Astrocyte (in vitro differentiated cells and primary cell): ENCODE results near the gene PTPN6. TPM values are rescaled to one million over a fixed set of nuclear protein-coding genes. Genes with fewer than 3 reads are reported as not detected.

ENCODE experiments used
- DNase-seq: peaks from one replicate; pipeline ENCODE4 v3.0.0-alpha.2; 2010; ENCODE audit warnings: low read depth
- FAIRE-seq: peaks from 2 replicates; lab custom pipeline; 2011; peaks lifted over from hg19 to GRCh38; lab: Jason Lieb, UNC
- H2AFZ ChIP-seq: 2 replicates; pipeline ENCODE4 v1.6.0; 2012; ENCODE audit warnings: low read depth, low read length, inconsistent platforms
- H3K27ac ChIP-seq: 2 replicates; pipeline ENCODE4 v1.5.1; 2011; ENCODE audit warnings: low read depth, low read length, inconsistent platforms
- H3K27me3 ChIP-seq: 2 replicates; pipeline ENCODE4 v1.6.0; 2011; ENCODE audit warnings: low read length, inconsistent platforms; ENCODE audit not compliant: insufficient read depth
- H3K36me3 ChIP-seq: 2 replicates; pipeline ENCODE4 v1.5.1; 2011; ENCODE audit warnings: low read length, inconsistent platforms; ENCODE audit not compliant: insufficient read depth
- H3K4me1 ChIP-seq: 2 replicates; pipeline ENCODE4 v1.5.1; 2011; ENCODE audit warnings: low read length, inconsistent platforms; ENCODE audit not compliant: insufficient read depth
- H3K4me2 ChIP-seq: 2 replicates; pipeline ENCODE4 v1.6.0; 2012; ENCODE audit warnings: low read length, inconsistent platforms
- H3K4me3 ChIP-seq: 2 replicates; pipeline ENCODE4 v1.5.1; 2011; ENCODE audit warnings: low read depth, mild to moderate bottlenecking, low read length, inconsistent platforms; ENCODE audit not compliant: insufficient read depth
- H3K79me2 ChIP-seq: 2 replicates; pipeline ENCODE4 v1.6.0; 2012; ENCODE audit warnings: mild to moderate bottlenecking, low read length, inconsistent platforms; ENCODE audit not compliant: insufficient read depth
- H3K9ac ChIP-seq: 2 replicates; pipeline ENCODE4 v1.6.0; 2012; ENCODE audit warnings: mild to moderate bottlenecking, low read length, inconsistent platforms
- H3K9me3 ChIP-seq: 2 replicates; pipeline ENCODE4 v1.5.1; 2012; ENCODE audit warnings: low read depth, mild to moderate bottlenecking, low read length, inconsistent platforms; ENCODE audit not compliant: insufficient read depth
- H4K20me1 ChIP-seq: 2 replicates; pipeline ENCODE4 v1.6.0; 2012; ENCODE audit warnings: low read length, inconsistent platforms; ENCODE audit not compliant: insufficient read depth
- H3K27ac Mint-ChIP-seq: one replicate; pipeline ENCODE4 v1.8.0; 2021; ENCODE audit warnings: mild to moderate bottlenecking, mixed read lengths; ENCODE audit not compliant: unreplicated experiment
- H3K27me3 Mint-ChIP-seq: one replicate; pipeline ENCODE4 v1.8.0; 2021; ENCODE audit warnings: low read depth, mixed read lengths; ENCODE audit not compliant: unreplicated experiment
- H3K36me3 Mint-ChIP-seq: one replicate; pipeline ENCODE4 v1.8.0; 2021; ENCODE audit warnings: low read depth, mixed read lengths; ENCODE audit not compliant: unreplicated experiment
- H3K4me1 Mint-ChIP-seq: one replicate; pipeline ENCODE4 v1.8.0; 2021; ENCODE audit warnings: low read depth, mixed read lengths; ENCODE audit not compliant: unreplicated experiment
- H3K4me3 Mint-ChIP-seq: one replicate; pipeline ENCODE4 v1.8.0; 2021; ENCODE audit warnings: mild to moderate bottlenecking, moderate library complexity, mixed read lengths; ENCODE audit not compliant: unreplicated experiment
- H3K9me3 Mint-ChIP-seq: one replicate; pipeline ENCODE4 v1.8.0; 2021; ENCODE audit warnings: mild to moderate bottlenecking, mixed read lengths; ENCODE audit not compliant: unreplicated experiment
- EZH2 ChIP-seq: IDR thresholded peaks from 2 replicates; pipeline ENCODE4 v1.6.1; 2012; ENCODE audit warnings: mild to moderate bottlenecking, low read length, inconsistent platforms; ENCODE audit not compliant: insufficient read depth
- total RNA-seq: library from RNA; stranded (reverse); gene quantifications from 2 replicates; pipeline ENCODE4 v1.2.1, GENCODE V29; 2021
- TF ChIP-seq, protein P1 (sequence below): IDR thresholded peaks from 2 replicates; pipeline ENCODE4 v1.5.1; 2011; ENCODE audit warnings: low read depth, mild to moderate bottlenecking, inconsistent platforms, low read length, moderate library complexity; ENCODE audit not compliant: insufficient read depth

PTPN6 gene
- total RNA-seq, 1 donor from 2014 or later, result 8.9 TPM

DNA sequence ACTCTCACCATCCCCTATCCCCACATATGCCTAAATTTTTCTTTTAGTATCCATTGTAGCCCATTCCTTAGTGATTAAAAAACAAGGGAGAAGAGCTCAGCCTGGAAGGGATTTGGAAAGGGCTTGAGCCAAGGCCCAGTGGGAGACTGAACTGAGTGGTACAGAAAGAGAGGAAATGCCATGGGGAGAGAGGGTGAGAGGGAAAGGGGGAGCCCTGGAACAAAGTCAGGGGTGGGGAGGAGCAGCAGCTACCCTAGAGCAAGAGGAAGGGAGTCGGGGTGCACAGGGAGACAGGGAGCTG, 26.0 kb upstream of the PTPN6 start:
- Histone ChIP-seq H3K36me3 (no peaks in the 10 kb centered on the region), H3K9me3 (no peaks in the 10 kb centered on the region), H3K79me2 (peaks cover 30% of the 10 kb centered on the region), H3K27ac (peak overlapping the region; percentile 78), H3K27me3 (no peaks in the 10 kb centered on the region), H3K4me1 (peaks cover 39% of the 10 kb centered on the region), H3K9ac (peak overlapping the region; percentile 95), H3K4me3 (no peak overlapping the region), H4K20me1 (peaks cover 18% of the 10 kb centered on the region), H2AFZ (peak overlapping the region; percentile 49), H3K4me2 (peak overlapping the region; percentile 98)
- H3K36me3 Mint-ChIP-seq, result peaks cover 11% of the 10 kb centered on the region
- H3K4me3 Mint-ChIP-seq, result peak overlapping the region; percentile 91
- DNase-seq (no peak), FAIRE-seq (no peak)
- no peaks in the 10 kb centered on the region for H3K9me3 Mint-ChIP-seq
- peak overlapping the region; percentile 98 for H3K27ac Mint-ChIP-seq
- peaks cover 41% of the 10 kb centered on the region for H3K4me1 Mint-ChIP-seq
- no peaks in the 10 kb centered on the region for H3K27me3 Mint-ChIP-seq
- TF ChIP-seq, protein P1, sequence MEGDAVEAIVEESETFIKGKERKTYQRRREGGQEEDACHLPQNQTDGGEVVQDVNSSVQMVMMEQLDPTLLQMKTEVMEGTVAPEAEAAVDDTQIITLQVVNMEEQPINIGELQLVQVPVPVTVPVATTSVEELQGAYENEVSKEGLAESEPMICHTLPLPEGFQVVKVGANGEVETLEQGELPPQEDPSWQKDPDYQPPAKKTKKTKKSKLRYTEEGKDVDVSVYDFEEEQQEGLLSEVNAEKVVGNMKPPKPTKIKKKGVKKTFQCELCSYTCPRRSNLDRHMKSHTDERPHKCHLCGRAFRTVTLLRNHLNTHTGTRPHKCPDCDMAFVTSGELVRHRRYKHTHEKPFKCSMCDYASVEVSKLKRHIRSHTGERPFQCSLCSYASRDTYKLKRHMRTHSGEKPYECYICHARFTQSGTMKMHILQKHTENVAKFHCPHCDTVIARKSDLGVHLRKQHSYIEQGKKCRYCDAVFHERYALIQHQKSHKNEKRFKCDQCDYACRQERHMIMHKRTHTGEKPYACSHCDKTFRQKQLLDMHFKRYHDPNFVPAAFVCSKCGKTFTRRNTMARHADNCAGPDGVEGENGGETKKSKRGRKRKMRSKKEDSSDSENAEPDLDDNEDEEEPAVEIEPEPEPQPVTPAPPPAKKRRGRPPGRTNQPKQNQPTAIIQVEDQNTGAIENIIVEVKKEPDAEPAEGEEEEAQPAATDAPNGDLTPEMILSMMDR, result no peak
- no peak for TF ChIP-seq EZH2

DNA sequence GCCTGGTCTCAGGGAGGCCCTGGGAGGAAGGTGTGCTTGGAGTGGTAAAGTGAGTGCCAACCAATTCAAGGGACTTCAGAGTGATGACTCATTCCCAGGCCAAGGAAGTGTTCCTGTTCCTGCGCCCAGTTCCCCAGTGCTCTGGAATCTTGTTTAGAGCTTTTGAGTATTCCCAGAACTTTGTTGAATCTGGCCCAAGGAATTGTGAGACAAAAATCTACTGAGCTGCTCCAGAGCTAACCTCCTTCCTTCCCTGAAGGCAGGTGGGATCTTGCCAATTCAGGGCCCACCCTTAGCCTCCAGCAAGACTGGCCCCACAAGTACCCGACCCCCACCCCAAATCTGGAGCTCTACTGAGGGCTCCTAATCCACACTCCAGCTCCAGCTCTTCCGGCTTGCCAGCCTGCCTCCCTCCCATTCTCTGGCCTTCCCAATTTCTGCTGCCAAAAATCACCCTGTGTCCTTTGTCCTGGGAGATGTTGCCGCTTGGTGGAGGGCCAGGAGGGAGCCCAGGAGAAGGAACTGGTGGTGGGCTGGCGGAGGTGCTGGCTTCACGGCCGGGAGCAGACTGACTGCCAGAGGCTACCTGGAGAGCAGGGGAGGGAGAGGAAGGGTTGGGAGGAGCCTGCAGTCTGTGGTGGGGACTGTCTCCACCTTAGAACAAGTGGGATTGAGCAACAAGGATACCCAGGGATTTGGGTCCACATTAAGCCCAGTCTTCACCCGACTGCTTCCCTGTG, 25.4 kb upstream of the PTPN6 start:
- H3K9me3 ChIP-seq, result no peaks in the 10 kb centered on the region
- Mint-ChIP-seq H3K4me3 (peak overlapping the region; percentile 91), H3K4me1 (peaks cover 43% of the 10 kb centered on the region), H3K36me3 (peaks cover 11% of the 10 kb centered on the region), H3K27me3 (no peaks in the 10 kb centered on the region), H3K9me3 (no peaks in the 10 kb centered on the region), H3K27ac (peak overlapping the region; percentile 98)
- DNase-seq (peak; percentile 95), FAIRE-seq (peak; percentile 56)
- no peaks in the 10 kb centered on the region for H3K36me3 ChIP-seq
- peak overlapping the region; percentile 56 for H3K4me3 ChIP-seq
- TF ChIP-seq, protein P1, result no peak
- TF ChIP-seq EZH2, result no peak
- peak overlapping the region; percentile 95 for H3K9ac ChIP-seq
- peak overlapping the region; percentile 98 for H3K4me2 ChIP-seq
- peaks cover 21% of the 10 kb centered on the region for H4K20me1 ChIP-seq
- H3K4me1 ChIP-seq, result peaks cover 41% of the 10 kb centered on the region
- H3K27me3 ChIP-seq, result no peaks in the 10 kb centered on the region
- H2AFZ ChIP-seq, result peak overlapping the region; percentile 49
- H3K27ac ChIP-seq, result peak overlapping the region; percentile 78
- H3K79me2 ChIP-seq, result peaks cover 35% of the 10 kb centered on the region

DNA sequence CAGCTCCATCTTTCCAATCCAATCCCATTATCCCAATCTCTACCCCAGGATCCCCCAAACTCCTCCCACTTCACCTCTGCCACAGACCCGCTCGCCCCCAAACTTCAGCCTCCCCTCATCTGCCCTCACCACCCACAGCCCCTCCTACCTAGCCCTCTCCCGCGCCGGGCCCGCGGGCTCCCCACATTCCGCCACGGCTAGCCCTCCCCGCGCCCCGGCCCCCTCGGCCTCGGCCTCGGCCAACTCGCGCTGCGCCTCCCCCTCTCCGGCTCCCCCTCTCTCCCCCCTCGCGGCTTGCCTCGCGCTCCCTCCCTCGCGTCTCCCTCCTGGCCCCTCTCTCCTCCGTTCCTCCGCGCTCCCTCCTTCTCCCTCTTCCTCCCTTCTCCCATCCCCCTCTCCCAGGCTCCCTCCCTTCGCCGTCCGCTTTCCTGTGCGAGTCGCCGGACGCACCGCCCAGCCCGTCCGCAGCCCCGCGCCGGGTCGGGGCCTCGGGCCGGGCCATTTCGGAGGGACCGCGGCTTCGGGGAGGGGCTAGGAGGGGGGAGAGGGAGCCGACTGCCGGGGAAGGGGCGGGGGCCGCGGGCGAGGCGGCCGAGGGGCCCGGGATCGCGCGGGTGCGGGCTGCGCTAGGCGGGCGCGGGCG, 23.7 kb upstream of the PTPN6 start, which contains the start of gene ATN1:
ATN1 (plus strand) TSS at position 581 of the 643 bp plus-strand sequence. CDS start 6,043 bp downstream, outside the sequence.
- no peaks in the 10 kb centered on the region for H3K9me3 Mint-ChIP-seq
- H4K20me1 ChIP-seq, result peaks cover 35% of the 10 kb centered on the region
- H3K4me2 ChIP-seq, result peak within 1 kb of the TSS; percentile 98
- peak within 1 kb of the TSS; percentile 98 for H3K27ac Mint-ChIP-seq
- H2AFZ ChIP-seq, result peak within 1 kb of the TSS; percentile 58
- peaks cover 44% of the 10 kb centered on the region for H3K4me1 ChIP-seq
- H3K27me3 Mint-ChIP-seq, result no peaks in the 10 kb centered on the region
- H3K27ac ChIP-seq, result peak within 1 kb of the TSS; percentile 78
- DNase-seq, result peak; percentile 69
- no peaks in the 10 kb centered on the region for H3K27me3 ChIP-seq
- no peak for TF ChIP-seq EZH2
- TF ChIP-seq, protein P1, result no peak
- no peaks in the 10 kb centered on the region for H3K36me3 ChIP-seq
- H3K4me3 Mint-ChIP-seq, result peak within 1 kb of the TSS; percentile 100
- H3K9ac ChIP-seq, result peak within 1 kb of the TSS; percentile 95
- H3K36me3 Mint-ChIP-seq, result peaks cover 3% of the 10 kb centered on the region
- H3K9me3 ChIP-seq, result no peaks in the 10 kb centered on the region
- H3K4me1 Mint-ChIP-seq, result peaks cover 47% of the 10 kb centered on the region
- FAIRE-seq, result no peak
- peaks cover 52% of the 10 kb centered on the region for H3K79me2 ChIP-seq
- peak within 1 kb of the TSS; percentile 85 for H3K4me3 ChIP-seq
